GM12891 (cell line): ENCODE results near the gene ACTL7B.

Experiments used
- PAX5 ChIP-seq: IDR thresholded peaks from 2 replicates; pipeline ENCODE4 v1.6.1; 2011; ENCODE audit warnings: low read length, moderate library complexity, mild to moderate bottlenecking; ENCODE audit not compliant: insufficient read depth, severe bottlenecking
- POLR2A ChIP-seq: IDR thresholded peaks from 2 replicates; pipeline ENCODE4 v1.6.1; 2011; ENCODE audit warnings: low read depth, low read length, control low read depth
- POLR2AphosphoS5 ChIP-seq: IDR thresholded peaks from 2 replicates; pipeline ENCODE4 v1.6.1; 2011; ENCODE audit warnings: low read depth, low read length, control low read depth
- POU2F2 ChIP-seq: IDR thresholded peaks from 2 replicates; pipeline ENCODE4 v1.6.1; 2011; ENCODE audit warnings: low read depth, mild to moderate bottlenecking, control low read depth, low read length, moderate library complexity
- SPI1 ChIP-seq: IDR thresholded peaks from 2 replicates; pipeline ENCODE4 v1.6.1; 2011; ENCODE audit warnings: low read depth, low read length, control low read depth
- TAF1 ChIP-seq: IDR thresholded peaks from 2 replicates; pipeline ENCODE4 v1.6.1; 2011; ENCODE audit warnings: low read depth, low read length, control low read depth

DNA sequence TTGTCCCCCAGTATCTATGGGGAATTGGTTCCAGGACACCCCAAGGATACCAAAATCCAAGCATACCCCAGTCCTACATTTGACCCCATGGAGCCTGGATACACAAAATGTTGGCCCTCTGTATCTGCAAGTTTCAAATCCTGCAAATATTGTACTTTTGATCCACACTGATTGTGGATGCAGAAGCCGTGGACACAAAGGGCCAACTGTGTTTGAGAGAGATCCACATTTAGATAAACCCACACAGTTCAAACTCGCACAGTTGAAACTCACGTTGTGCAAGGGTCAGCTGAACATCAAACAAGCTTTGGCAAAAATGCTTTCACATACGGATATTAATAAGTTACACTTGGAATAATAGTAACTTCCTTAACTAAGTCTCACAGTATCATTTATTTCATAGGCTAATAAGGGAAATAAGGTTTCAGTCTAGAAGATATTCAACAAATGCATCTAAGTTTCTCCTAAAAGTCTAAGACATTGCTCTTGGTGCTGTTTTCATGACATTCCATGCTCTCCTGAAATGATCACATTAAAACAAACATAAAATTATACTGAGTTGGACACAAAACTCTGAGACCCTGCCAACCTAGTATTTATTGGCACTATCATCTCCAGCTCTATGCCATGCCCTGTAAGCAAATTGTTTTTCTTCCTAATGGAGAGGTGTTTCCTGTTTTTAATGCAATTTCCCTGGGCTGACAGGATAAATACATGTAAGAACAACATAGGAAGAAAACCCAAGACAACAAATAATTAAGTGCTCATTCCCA lies 38.6 kb upstream of the ACTL7B start:
- TF ChIP-seq POLR2A (no peak), TAF1 (no peak), POLR2AphosphoS5 (no peak), POU2F2 (no peak), SPI1 (no peak), PAX5 (no peak)
